GM18499 (cell line): ENCODE measurements around the gene KDM4B.

Experiments used
- ATAC-seq: cut with Tn5 transposase; IDR thresholded peaks from one replicate; pipeline ENCODE4 v1.9.1; 2021; ENCODE audit warnings: moderate number of reproducible peaks; ENCODE audit not compliant: insufficient read depth, unreplicated experiment

The KDM4B gene

DNA sequence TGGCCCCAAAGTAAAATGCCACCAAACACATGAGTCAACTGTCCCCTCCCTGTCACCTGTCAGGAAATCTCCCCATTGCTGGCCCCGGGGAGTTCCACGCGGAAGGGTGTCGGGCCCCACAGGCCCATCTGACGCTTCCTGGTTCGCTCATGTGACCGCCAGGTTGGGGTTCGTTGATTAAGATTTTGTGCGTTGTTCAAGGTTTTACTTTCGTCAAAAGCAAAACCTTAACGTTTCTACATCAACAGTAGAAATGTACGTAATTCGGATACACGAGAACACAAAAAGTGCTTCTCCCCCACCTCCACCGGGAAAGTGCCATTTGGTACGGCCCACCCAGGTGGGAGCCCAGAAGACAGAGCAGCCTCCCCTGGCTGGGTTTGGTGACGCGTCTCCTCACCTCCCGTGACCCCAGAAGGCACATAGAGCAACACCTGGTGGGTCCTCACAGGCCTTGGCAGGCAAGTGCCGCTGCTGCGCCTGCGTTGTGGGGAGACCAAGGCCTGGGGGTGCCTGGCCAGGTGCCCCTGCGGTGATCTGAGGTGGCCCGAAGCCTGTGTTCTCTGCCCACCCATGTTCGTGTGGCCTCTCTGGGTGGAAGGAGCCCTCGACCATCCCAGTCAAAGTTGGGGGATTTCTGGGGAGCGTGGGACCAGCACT lies 161.6 kb downstream of the KDM4B start:
- ATAC-seq: no peak

DNA sequence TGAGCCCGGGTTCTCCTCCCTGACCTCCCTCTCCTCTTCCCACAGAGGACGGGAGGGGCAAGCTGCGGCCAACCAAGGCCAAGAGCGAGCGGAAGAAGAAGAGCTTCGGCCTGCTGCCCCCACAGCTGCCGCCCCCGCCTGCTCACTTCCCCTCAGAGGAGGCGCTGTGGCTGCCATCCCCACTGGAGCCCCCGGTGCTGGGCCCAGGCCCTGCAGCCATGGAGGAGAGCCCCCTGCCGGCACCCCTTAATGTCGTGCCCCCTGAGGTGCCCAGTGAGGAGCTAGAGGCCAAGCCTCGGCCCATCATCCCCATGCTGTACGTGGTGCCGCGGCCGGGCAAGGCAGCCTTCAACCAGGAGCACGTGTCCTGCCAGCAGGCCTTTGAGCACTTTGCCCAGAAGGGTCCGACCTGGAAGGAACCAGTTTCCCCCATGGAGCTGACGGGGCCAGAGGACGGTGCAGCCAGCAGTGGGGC lies 162.2 kb downstream of the KDM4B start:
- no peak for ATAC-seq

DNA sequence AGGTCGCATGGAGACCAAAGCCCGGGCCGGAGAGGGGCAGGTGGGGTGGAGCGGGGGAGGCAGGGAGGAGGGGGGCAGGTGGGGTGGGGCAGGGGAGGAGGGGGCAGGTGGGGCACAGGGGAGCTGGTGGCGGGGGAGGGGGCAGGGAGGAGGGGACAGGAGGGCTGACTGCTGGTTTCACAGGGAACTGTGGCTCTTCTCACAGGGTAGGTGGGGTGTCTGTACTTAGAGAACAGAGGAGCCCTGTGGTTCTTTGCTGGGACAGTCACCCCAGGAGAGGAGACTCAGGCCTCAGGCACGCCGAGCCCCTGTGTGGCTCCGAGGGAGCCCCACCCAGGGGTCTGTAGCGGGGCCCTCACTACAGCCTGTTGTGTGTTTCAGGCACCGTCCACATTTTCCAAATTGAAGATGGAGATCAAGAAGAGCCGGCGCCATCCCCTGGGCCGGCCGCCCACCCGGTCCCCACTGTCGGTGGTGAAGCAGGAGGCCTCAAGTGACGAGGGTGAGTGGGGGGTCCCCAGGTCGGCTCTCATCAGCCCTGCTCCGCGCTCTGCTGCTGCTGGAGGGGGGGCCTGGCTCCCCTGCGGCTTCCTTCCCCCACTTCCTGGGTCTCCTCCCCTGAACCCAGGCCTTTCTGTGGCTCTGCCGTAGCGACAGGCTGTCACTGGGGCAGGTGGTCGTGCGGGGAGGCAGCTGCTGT lies 162.7 kb downstream of the KDM4B start:
- no peak for ATAC-seq

DNA sequence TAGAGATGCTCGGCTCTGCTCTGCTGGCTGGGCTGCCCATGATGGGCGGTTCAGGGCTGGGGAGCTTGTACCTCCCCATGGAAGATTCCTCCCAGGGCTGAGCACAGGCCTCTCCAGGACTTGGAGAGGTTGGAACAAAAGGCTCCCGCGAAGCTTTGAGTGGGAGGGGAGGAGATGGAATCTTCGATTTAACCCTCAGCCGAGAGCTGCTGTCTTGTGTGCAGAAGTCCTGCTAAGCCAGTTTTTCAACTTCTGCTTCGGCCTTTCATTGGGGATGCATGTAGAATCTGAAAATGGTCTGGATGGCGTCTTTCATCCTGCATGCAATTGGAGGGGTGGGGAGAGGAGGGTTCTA lies 163.3 kb downstream of the KDM4B start:
- no peak for ATAC-seq

DNA sequence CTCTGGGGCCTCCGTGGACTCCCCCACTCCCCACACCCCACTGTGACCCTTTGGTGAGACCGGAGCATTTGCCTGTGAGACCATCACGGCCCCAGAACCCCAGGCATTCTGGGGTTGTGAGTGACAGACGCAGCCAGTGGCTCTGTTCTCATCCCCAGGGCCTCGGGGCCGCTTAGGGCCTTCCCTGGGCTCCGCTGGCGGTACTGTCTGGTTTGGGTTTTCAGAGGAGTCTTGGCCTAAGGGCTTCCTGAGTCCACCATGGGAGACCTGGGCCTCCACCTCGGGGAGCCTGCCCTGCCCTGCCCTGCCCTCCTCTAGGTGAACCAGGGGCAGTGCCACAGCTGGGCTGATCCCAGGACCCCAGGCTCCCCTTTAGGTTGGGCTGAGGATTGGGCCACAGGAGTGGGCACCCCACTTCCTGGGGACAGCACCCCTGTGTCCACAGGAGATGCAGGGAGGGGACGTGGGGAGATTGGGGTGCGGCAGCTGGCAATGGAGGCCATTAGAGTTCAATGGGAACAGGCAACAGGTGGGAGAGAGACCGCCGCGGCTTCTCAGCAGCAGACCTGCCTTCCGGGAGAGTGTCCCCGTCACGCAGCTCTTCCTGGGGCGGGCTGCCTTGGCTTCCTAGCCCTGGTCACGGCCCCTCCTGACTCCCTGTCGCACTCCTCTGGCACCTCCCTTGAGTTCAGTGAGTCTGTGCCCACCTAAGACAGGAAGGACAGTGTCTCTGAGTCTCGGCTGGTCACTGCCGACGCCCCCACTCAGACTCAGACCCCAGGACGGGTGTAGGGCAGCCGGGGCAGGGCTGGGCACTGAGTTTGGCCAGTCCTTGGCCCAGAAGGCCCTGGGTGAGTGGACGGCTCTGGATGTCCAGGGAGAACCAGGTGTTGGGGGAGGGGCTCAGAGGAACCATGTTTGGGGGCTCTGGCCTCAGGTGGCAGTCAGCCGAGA lies 164.1 kb downstream of the KDM4B start:
- ATAC-seq: no peak

DNA sequence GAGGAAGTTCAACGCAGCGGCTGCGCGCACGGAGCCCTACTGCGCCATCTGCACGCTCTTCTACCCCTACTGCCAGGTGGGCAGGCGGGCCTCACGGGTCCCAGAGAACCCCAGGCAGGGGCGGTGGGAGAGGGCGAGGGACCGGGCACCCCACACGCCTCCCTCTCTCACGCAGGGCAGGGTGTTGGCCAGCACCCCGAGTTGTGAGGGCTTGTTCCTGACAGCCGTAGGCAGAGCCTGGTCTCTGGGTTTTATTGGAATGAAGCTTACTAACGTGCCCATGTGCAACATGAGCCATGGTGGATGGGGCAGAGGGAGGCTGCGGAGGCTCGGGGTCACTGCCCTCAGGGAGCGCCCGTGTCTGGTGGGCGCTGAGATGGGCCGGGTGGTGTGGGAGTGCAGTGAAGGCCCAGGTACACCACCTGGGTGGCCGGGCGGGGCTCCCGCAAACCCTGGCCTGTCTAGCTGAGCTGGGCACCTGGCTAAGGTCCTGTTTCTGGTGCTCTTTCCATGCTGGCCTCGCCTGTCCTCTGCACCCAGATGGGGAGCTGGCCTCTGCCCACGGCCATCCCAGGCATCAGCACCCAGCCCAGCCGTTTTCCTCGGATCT lies 165.2 kb downstream of the KDM4B start:
- no peak for ATAC-seq

DNA sequence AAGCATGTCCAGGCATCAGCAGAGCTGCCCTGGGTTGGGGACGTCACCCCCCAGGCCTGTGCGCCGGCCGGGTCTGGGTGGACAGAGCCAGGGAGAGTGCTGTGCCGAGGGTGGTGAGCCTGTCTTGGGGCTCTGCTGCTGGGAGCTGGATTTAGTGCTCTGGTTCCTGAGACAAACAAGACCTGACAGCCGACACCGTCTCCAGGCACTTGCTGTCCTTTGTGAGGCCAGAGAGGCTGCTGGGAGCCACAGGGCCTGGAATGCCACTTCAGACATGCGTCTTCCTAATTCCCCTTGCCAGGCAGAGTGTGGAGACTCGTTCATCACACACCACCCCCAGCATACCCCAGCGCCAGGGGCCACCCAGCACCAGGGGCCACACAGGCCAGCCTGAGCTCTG lies 165.8 kb downstream of the KDM4B start:
- no peak for ATAC-seq

DNA sequence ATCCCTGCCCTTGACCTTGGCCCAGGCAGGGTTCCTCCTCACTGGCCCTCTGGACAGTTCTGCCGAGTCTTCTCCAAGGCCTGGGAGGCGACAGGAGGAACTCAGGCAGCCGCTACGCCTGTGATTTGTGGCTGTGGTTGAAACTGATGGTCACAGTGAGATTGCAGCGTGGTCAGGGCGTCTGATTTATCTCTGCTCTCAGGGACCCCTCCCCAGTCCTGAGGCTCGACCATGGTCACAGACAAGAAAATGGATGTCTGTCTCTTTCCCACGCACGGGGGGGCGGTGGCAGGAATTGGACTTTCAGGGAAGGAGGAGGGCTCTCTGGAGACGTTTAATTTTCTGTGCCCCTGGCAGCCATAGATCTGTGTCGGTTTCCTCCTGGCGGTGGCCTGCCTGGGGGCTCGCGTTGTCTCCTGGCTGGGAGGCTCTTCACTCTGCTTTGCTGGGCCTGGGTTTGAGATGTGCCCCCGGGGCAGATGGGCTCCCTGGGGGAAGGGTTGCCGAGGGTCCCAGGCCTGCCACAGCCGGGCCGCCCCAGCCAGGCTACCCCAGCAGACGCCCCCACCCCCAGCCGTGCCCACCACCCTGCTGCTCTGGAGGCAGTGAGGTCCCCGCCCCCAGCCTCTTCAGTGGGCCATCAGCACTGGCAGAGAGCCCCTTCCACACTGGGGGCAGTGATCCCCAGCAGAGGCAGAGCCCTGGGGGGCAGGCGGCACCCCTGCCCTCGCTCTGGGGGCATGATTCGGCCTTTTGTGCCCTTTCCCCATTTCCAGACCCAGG lies 167.4 kb downstream of the KDM4B start:
- ATAC-seq: no peak

DNA sequence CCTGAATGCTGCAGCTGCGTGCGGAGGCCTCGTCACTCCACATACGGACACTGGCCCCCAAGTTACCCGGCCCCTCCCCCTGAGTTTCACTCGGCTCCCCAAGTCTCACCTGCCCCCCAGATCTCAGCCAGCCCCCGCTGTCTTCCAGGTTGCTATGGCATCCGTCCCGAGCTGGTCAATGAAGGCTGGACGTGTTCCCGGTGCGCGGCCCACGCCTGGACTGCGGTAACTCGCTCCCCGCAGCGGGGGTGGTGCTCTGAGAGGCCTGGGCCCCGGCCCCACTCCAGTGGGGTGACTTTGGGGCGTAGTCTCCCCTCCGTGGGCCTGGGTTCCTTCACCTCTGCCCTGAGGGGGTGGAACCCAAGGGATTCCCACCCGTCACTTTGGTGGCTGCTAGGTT lies 168.2 kb downstream of the KDM4B start:
- no peak for ATAC-seq

DNA sequence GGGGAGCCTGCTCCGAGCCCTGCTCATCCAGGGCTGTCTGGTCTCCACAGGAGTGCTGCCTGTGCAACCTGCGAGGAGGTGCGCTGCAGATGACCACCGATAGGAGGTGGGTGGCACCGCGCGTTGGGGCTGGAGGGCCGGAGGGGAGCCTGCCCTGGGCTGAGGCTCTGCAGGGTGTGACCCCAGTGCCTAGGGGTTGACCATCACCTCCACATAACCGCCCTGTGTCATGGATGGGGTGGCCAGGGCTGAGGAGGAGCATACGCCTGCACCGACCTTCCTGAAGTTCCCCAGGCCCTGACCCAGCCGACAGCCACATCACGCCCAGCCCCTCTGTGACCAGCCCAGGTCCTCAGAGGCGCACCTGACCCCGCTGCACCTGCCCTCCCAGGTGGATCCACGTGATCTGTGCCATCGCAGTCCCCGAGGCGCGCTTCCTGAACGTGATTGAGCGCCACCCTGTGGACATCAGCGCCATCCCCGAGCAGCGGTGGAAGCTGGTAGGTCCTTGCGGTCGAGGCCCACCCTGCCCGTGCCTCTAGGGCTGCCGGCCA lies 168.7 kb downstream of the KDM4B start:
- ATAC-seq: no peak

DNA sequence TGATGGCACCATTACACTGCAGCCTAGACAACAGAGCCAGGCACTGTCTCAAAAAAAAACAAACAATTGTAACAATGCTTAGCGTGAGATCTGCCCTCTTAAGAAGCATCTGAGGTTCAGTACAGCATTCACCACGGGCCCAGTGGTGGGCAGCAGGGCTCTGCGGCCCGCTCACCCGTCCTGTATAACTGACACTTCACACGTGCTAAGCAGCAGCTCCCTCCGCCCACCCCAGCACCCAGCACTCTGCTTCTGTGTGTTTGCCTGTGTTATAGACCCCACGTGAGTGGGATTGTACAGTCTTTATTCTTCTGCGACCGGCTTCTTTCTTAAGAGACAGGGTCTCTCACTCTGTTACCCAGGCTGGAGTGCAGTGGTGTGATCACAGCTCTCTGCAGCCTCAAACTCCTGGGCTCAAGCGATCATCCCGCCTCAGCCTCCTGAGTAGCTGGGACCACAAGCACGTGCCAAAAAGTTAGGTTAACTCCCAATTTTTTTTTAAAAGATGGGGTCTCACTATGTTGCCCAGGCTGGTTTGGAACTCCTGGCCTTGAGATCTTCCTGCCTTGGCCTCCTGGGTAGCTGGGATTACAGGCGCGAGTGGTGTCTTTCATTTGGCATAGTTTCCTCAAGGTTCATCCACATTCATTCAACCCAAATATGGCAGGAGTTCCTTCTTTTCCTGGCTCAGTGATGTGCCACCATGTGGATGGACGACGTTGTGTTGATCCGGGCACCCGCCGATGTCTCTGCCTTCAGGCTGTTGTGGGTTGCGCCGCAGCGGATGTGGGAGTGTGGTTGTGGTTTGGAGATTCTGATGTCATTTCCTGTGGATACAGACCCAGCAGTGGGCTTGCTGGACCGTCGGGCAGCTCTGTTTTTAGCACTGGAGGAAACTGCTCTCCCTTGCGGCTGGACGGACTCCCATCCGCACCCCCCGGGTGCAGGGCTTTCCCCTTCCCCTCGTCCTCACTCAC lies 170.0 kb downstream of the KDM4B start:
- ATAC-seq: no peak

DNA sequence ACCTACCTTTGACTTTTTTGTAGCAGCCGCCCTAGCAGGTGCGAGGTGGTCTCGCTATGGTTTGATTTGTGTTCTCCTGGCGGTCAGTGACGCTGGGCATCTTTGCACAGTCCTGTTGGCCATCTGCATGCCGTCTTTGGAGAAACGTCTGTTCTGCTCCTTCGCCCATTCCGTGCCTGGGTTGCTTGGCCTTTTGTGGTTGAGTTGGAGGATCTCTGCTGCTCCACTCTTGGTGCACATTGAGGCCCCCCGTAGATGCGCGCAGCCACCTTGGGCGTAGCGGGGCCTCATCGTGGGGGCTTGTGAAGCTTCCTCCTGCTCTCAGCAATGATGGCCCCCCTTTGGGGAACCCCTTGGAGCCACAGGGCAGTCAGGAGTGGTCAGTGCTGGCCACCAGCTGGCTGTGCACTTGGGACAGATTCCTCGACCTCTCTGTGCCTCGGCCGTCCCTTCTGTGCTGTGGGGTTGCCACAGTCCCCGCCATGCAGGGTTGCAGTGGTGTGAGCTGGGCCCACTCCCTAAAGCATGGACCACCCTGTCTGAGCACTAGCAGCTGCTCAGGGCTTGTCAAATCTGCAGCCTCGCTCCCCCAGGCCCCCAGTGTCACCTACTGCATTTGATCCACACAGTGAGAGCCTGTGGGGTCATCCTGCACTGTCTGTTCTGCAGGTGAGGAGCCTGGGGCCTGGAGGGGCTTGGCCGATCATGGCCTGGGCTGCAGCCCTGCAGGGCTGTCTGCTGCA lies 170.8 kb downstream of the KDM4B start:
- no peak for ATAC-seq

DNA sequence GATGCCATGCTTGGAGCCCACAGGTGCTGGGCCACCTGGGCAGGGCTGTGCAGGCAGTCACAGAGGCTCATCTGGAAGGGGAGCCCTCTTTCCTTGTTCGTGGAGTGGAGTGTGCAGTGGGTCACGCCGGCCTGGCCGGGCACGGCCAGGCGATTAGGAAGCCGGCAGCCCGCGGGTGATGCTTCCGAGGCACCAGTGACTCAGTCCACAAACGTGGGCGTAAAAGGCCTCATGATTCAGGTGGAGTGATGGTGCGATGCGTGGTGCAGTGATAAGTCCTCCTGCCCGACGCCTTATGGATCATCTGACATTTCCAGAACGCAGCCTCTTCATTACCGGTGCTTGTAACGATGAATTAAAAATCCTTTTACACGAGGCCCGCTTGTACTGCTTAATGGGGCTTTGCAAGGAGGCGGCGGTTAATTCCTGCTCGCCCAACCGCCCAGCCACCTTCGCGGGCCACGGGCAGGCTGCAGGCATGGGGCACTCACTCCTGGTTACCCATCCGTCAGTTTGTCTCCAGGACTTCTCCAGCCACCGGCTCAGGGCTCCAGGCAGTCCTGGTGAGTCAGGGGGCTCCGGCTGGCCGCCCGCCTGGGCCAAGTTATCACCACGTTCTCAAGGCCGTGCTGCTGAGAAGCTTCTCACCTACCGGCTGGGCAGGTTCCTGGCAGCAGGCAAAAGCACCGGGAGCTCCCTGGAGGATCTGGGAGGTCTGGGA lies 172.4 kb downstream of the KDM4B start:
- ATAC-seq: no peak

DNA sequence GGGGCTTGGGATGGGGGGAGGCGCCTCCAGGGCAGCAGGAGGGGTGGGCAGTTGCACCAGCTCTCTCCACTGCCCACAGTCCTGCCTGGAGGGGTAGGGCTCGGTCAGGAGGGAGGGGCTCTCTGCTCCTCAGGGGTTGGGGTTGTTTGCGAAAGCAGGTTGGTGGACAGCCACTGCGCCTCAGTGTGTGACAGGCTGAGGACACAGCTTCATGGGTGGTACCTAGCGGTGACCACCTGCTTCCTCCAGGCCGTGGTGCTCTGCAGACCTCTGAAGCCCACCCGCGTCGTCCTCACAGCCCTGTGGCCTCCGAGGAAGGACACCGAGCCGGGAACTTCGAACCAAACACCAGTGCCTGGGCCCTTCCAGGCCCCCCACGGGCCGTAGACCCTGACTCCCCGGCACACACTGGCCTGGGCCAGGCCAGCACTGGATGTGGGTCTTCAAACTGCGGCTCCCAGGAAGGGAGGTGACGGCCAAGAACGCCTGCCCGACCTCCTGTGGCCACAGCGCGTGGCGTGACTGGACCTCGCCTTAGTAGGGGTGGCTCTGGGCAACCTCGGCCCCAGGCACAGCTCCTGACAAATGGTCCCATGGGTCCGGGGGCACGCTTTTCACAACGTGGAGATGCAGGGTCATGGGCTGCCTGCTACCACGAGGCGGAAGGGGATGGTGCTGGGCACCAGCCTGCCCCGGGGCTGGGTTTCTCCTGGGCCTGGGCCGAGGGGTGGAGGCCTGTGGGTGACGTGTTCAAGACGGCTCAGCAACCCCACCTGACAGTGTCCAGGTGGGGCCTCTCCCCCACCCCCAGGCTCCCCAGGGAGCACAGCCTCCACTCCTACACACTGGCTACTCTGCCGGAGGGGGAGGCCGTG lies 173.2 kb downstream of the KDM4B start:
- no peak for ATAC-seq

DNA sequence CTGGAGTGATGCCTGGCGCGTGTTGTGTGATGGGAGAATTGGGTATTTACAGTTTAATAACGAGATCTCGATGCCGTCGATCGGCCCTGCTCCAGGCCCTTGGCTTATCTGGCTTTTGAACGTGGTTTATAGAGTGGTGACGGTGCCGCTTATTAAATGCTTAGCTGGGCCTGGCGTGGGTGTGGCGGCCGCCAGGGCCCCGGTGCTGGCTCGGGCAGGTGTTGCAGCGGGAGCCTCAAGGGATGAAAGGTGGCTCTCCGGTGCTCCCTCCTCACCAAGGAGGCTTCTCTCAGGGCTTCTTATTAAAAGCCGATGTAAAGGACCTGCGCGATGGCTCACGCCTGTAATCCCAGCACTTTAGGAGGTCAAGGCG lies 173.8 kb downstream of the KDM4B start:
- no peak for ATAC-seq
